HEK293 (cell line): ENCODE measurements around the gene PNN.

Experiments
- CTCF ChIP-seq: fragments of 450-650 bp; formaldehyde crosslinking; IDR thresholded peaks from 2 replicates; pipeline ENCODE4 v1.5.1; 2016; ENCODE audit warnings: missing biosample characterization, missing genetic modification characterization
- SCRT2 ChIP-seq: fragments of 450-650 bp; formaldehyde crosslinking; IDR thresholded peaks from 2 replicates; pipeline ENCODE4 v1.5.1; 2016; ENCODE audit warnings: missing biosample characterization, missing genetic modification characterization
- YY1 ChIP-seq: fragments of 450-650 bp; formaldehyde crosslinking; IDR thresholded peaks from 2 replicates; pipeline ENCODE4 v1.5.1; 2018; ENCODE audit warnings: missing biosample characterization, missing genetic modification characterization
- ZBTB17 ChIP-seq: fragments of 450-650 bp; formaldehyde crosslinking; IDR thresholded peaks from 2 replicates; pipeline ENCODE4 v1.5.1; 2016; ENCODE audit warnings: missing biosample characterization, missing genetic modification characterization
- ZNF302 ChIP-seq: fragments of 450-650 bp; formaldehyde crosslinking; IDR thresholded peaks from 2 replicates; pipeline ENCODE4 v1.5.1; 2016; ENCODE audit warnings: missing biosample characterization, missing genetic modification characterization, low read depth
- ZNF423 ChIP-seq: fragments of 450-650 bp; formaldehyde crosslinking; IDR thresholded peaks from 2 replicates; pipeline ENCODE4 v1.5.1; 2016; ENCODE audit warnings: missing biosample characterization, missing genetic modification characterization
- ZNF48 ChIP-seq: fragments of 450-650 bp; formaldehyde crosslinking; IDR thresholded peaks from 2 replicates; pipeline ENCODE4 v1.5.1; 2016; ENCODE audit warnings: missing biosample characterization, missing genetic modification characterization
- ZNF654 ChIP-seq: fragments of 450-650 bp; formaldehyde crosslinking; IDR thresholded peaks from 2 replicates; pipeline ENCODE4 v1.5.1; 2016; ENCODE audit warnings: low read depth, missing biosample characterization, missing genetic modification characterization
- ZSCAN4 ChIP-seq: fragments of 450-650 bp; formaldehyde crosslinking; IDR thresholded peaks from 2 replicates; pipeline ENCODE4 v1.5.1; 2017; ENCODE audit warnings: missing biosample characterization, missing genetic modification characterization
- TF ChIP-seq, protein P1 (sequence below): fragments of 450-650 bp; formaldehyde crosslinking; IDR thresholded peaks from 2 replicates; pipeline ENCODE4 v1.5.1; 2016; ENCODE audit warnings: missing biosample characterization, missing genetic modification characterization
- TF ChIP-seq, protein P2 (sequence below): fragments of 450-650 bp; formaldehyde crosslinking; IDR thresholded peaks from 2 replicates; pipeline ENCODE4 v1.5.1; 2016; ENCODE audit warnings: missing biosample characterization, missing genetic modification characterization

- TF ChIP-seq ZNF423 (tag by site-specific recombination) (no peak), ZNF302 (tag by site-specific recombination) (no peak), CTCF (no peak), ZNF654 (no peak), SCRT2 (tag by site-specific recombination) (no peak), ZSCAN4 (tag by site-specific recombination) (no peak), YY1 (tag by site-specific recombination) (no peak), ZNF48 (tag by site-specific recombination) (no peak), ZBTB17 (no peak)
- TF ChIP-seq, protein P1, sequence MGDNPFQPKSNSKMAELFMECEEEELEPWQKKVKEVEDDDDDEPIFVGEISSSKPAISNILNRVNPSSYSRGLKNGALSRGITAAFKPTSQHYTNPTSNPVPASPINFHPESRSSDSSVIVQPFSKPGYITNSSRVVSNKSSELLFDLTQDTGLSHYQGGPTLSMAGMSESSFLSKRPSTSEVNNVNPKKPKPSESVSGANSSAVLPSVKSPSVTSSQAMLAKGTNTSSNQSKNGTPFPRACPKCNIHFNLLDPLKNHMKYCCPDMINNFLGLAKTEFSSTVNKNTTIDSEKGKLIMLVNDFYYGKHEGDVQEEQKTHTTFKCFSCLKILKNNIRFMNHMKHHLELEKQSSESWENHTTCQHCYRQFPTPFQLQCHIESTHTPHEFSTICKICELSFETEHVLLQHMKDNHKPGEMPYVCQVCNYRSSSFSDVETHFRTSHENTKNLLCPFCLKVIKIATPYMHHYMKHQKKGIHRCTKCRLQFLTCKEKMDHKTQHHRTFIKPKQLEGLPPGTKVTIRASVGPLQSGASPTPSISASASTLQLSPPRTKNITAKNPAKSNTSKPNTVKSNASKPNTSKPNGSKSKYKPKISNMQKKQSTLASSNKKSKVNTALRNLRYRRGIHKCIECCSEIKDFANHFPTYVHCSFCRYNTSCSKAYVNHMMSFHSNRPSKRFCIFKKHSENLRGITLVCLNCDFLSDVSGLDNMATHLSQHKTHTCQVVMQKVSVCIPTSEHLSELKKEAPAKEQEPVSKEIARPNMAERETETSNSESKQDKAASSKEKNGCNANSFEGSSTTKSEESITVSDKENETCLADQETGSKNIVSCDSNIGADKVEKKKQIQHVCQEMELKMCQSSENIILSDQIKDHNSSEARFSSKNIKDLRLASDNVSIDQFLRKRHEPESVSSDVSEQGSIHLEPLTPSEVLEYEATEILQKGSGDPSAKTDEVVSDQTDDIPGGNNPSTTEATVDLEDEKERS (tag by site-specific recombination): no peak
- TF ChIP-seq, protein P2, sequence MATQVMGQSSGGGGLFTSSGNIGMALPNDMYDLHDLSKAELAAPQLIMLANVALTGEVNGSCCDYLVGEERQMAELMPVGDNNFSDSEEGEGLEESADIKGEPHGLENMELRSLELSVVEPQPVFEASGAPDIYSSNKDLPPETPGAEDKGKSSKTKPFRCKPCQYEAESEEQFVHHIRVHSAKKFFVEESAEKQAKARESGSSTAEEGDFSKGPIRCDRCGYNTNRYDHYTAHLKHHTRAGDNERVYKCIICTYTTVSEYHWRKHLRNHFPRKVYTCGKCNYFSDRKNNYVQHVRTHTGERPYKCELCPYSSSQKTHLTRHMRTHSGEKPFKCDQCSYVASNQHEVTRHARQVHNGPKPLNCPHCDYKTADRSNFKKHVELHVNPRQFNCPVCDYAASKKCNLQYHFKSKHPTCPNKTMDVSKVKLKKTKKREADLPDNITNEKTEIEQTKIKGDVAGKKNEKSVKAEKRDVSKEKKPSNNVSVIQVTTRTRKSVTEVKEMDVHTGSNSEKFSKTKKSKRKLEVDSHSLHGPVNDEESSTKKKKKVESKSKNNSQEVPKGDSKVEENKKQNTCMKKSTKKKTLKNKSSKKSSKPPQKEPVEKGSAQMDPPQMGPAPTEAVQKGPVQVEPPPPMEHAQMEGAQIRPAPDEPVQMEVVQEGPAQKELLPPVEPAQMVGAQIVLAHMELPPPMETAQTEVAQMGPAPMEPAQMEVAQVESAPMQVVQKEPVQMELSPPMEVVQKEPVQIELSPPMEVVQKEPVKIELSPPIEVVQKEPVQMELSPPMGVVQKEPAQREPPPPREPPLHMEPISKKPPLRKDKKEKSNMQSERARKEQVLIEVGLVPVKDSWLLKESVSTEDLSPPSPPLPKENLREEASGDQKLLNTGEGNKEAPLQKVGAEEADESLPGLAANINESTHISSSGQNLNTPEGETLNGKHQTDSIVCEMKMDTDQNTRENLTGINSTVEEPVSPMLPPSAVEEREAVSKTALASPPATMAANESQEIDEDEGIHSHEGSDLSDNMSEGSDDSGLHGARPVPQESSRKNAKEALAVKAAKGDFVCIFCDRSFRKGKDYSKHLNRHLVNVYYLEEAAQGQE (tag by site-specific recombination): no peak
Measured at GRCh38 chr14:39212034-39212433, 37.0 kb downstream of the PNN start.
